ENCODE results near the gene S100A5. TPM values are rescaled to one million over a fixed set of nuclear protein-coding genes. Genes with fewer than 3 reads are reported as not detected.

Gene S100A5
- total and polyA plus RNA-seq, 2 of the 8 experiments (the other 6 are each of a cell fraction or from before 2014, with no cell fraction given): not detected

- 0 out of 2 replicates have a peak, but pooled peaks have one; percentile 35 for TF ChIP-seq TEAD4 (IDR thresholded peaks at IDR 0.05; ENCODE audit: low read depth, low read length)
- TF ChIP-seq BACH1 (IDR thresholded peaks at IDR 0.05; ENCODE audit: low read length): peak; percentile 65
- TF ChIP-seq SP1 (IDR thresholded peaks at IDR 0.05; ENCODE audit: low read depth, low read length): peak; percentile 82
- 0 out of 2 replicates have a peak, but pooled peaks have one; percentile 8 for TF ChIP-seq CHD2 (IDR thresholded peaks at IDR 0.05; ENCODE audit: low read length)
- TF ChIP-seq RAD21 (IDR thresholded peaks at IDR 0.05 in 1 of 2, conservative IDR thresholded peaks at IDR 0.05 in 1 of 2; ENCODE audit: low read depth in 2 of 2, low read length in 2 of 2): peak; percentile 95 to 97
- TF ChIP-seq GTF2F1 (IDR thresholded peaks at IDR 0.05; ENCODE audit: borderline replicate concordance, low read depth, low read length): no peak
- peak; percentile 64; the same call in 1 of the 2 replicates for TF ChIP-seq MAX (IDR thresholded peaks at IDR 0.05)
- TF ChIP-seq POLR2A (IDR thresholded peaks at IDR 0.05; ENCODE audit: control extremely low read depth in 1 of 2, low read depth in 2 of 2, low read length in 2 of 2): 0 out of 3 replicates have a peak, but pooled peaks of 1 of the 2 experiments have one; percentile 31
- no peak for TF ChIP-seq SIRT6 (IDR thresholded peaks at IDR 0.05; ENCODE audit: low read length)
- TF ChIP-seq GABPA (IDR thresholded peaks at IDR 0.05; ENCODE audit: borderline replicate concordance, insufficient read depth, low read length): peak; percentile 53; the same call in 1 of the 2 replicates
- TF ChIP-seq YY1 (IDR thresholded peaks at IDR 0.05; ENCODE audit: low read depth, low read length): peak; percentile 42
- no peak for TF ChIP-seq KDM5A (IDR thresholded peaks at IDR 0.05; ENCODE audit: low read length)
- TF ChIP-seq JUND (IDR thresholded peaks at IDR 0.05; ENCODE audit: low read length): 0 out of 2 replicates have a peak, but pooled peaks have one; percentile 44
- TF ChIP-seq, protein P1, sequence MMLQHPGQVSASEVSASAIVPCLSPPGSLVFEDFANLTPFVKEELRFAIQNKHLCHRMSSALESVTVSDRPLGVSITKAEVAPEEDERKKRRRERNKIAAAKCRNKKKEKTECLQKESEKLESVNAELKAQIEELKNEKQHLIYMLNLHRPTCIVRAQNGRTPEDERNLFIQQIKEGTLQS (IDR thresholded peaks at IDR 0.05; ENCODE audit: insufficient read depth, low read depth, low read length): 0 out of 2 replicates have a peak, but pooled peaks have one; percentile 54
- peak; percentile 91 for TF ChIP-seq TCF12 (IDR thresholded peaks at IDR 0.05; ENCODE audit: low read depth, low read length)
- peak; percentile 44 to 51; a peak in 2 of 4 replicates for TF ChIP-seq HDAC2 (IDR thresholded peaks at IDR 0.05; ENCODE audit: borderline replicate concordance in 1 of 2, low read depth in 2 of 2, low read length in 2 of 2)
- TF ChIP-seq CREB1 (IDR thresholded peaks at IDR 0.05): peak; percentile 85
- TF ChIP-seq SRF (IDR thresholded peaks at IDR 0.05; ENCODE audit: low read depth, low read length): peak; percentile 6; the same call in 1 of the 2 replicates
- TF ChIP-seq SP2 (IDR thresholded peaks at IDR 0.05; ENCODE audit: low read length): no peak
- TF ChIP-seq CTBP2 (IDR thresholded peaks at IDR 0.05; ENCODE audit: borderline replicate concordance, insufficient read depth, insufficient read length, low read length): no peak
- TF ChIP-seq EP300 (IDR thresholded peaks at IDR 0.05; ENCODE audit: borderline replicate concordance in 1 of 2, low read depth in 2 of 2, low read length in 2 of 2): peak in 1 of 2 experiments; percentile 63; a peak in 1 of 3 replicates
- 0 out of 2 replicates have a peak, but pooled peaks have one; percentile 19 for TF ChIP-seq EGR1 (IDR thresholded peaks at IDR 0.05; ENCODE audit: borderline replicate concordance, low read depth, low read length)
- TF ChIP-seq SIN3A (conservative IDR thresholded peaks at IDR 0.05 in 1 of 2, IDR thresholded peaks at IDR 0.05 in 1 of 2; ENCODE audit: low read depth in 1 of 2, low read length in 2 of 2): peak; percentile 66 to 94; a peak in 2 of 4 replicates
These were observed 27.8 kb upstream of the S100A5 start (continued) for GRCh38 chr1:153568367-153569099.

All from H1 (cell line).